ENCODE results near the gene ZNF627.
"Not testable (repeated sequence)": the region's sequence is repeated elsewhere in the genome, so short reads cannot be mapped to it uniquely, and the experiment has no call there.

ZNF627 gene

DNA sequence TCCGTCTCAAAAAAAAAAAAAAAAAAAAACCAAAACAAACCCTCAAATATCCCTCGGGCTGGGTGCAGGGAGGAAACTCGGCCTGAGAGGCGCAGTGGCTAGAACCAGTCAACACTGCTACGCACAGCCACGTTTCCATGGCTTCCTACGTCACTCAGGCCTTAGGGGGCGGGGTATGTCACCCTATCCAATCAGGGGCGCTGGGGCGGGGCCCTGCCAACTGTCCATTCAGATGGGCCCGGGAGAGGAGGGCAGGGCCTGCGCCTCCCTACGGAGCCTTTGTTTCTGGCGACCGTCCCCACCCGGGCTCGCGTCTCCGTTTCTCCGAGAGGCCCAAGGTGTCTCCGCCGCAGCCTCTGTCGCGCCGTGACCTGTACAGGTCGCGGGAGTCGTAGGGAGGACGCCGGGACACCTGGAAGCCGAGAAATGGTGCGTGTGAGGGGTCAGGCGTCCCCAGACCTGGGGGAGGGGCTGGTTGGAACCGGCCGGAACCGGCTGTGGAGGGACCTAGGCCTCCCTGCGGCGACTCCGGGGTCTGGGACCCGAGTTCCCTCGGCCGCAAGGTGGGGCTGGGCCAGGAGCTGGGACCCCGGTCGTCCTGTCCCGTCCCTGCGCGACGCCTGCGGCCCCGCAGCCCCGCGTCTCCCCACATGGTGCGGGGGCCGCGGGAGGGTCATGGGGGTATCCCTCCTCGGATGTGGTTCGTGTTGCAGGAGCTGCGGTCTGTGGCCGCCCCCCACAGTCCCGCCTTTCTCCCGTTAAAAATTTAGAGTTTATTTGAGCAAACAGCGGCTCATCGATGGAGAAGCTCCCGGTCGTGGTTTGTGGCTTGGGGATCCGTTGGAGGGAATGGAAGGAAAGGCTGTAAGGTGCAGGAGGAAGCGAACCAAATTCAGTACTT lies at the start of gene ZNF627:
ZNF627 (plus strand) TSS at position 282 of the 901 bp plus-strand sequence; CDS start at position 427, 145 bp downstream.
- peak; percentile 98 for DNase-seq (ENCODE audit: low spot score)

- DNase-seq (ENCODE audit: low spot score): no peak
Measured at GRCh38 chr19:11547929-11548700, 49.2 kb upstream of the ZNF627 start.

DNA sequence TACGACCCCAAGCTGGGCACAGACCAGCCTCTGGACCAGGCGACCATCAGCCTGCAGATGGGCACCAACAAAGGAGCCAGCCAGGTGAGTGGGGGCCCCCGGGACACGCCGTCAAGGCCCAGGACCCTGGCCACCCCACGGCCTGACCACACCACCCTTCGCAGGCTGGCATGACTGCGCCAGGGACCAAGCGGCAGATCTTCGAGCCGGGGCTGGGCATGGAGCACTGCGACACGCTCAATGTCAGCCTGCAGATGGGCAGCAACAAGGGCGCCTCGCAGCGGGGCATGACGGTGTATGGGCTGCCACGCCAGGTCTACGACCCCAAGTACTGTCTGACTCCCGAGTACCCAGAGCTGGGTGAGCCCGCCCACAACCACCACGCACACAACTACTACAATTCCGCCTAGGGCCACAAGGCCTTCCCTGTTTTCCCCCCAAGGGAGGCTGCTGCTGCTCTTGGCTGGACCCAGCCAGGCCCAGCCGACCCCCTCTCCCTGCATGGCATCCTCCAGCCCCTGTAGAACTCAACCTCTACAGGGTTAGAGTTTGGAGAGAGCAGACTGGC lies 47.8 kb upstream of the ZNF627 start:
- DNase-seq (ENCODE audit: low spot score): no peak

DNA sequence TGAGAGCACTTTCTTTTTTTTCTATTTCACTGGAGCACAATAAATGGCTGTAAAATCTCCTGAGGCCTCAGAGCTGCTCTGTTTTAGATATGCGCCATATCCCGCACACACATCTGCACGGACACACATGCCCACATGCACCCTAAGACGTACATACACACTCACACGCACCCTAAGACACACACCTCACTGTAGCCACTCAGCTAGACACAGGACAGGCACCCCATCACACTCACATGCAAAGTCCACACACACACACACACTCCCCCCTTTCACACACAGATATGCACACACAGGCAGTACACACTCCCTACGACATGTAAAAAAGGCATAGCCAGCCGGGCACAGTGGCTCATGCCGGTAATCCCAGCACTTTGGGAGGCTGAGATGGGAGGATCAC lies 47.0 kb upstream of the ZNF627 start:
- DNase-seq (ENCODE audit: low spot score): no peak

GRCh38 chr19:11551603-11552235 lies 45.6 kb upstream of the ZNF627 start:
- no peak for DNase-seq (ENCODE audit: low spot score)

DNA sequence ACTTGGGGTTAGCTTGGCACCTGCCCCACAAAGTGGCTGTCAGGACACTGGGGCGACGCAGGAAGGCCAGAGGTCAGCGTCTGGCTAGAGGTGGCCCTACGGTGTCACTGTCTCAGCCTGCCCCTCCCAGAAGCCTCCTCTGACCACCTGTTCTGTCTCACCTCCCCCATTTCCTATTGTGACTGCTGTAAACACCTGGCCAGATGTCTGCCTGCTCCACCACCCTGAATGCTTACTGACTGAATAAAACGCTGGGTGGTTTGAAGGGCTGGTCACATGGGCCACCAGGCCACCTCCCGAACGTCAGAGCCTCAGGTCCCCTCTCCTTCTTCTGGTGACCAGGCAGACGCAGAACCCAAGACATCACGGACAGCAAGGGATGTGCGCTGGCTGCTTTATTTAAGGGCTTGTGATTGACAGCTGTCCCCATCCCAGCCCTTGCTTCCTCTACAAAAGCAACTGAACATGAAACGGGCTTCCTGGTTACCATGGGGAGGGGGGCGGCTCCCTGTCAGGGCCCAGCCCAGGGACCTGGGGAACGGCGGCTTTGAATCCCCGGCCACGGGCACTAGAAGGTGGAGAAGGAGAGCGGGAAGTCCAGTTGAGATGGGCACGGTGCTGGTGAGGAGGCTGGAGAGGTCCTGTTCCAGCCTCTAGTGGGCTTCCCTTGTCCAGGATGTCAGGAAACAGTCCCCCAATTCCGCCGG lies 44.5 kb upstream of the ZNF627 start:
- DNase-seq (ENCODE audit: low spot score): no peak

DNA sequence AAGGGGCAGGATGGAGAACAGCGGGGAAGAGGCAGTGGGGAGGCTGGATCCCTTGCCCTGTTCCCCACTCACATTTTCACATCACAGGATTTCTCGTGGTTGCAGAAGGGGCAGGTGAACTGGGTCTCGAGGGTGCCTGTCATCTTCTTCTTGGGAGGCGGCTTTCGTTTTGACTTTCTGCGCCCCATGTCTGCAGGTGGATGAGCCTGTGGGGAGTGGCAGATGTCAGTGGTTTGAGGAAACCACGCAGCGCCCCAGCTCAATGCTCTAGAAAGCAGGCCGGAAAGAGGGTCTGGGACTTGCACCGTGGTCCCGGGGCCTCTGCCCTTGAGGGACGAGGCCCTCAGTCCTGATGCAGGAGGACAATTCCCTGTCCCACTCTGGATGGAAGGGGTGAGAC lies 43.1 kb upstream of the ZNF627 start:
- DNase-seq (ENCODE audit: low spot score): no peak

DNA sequence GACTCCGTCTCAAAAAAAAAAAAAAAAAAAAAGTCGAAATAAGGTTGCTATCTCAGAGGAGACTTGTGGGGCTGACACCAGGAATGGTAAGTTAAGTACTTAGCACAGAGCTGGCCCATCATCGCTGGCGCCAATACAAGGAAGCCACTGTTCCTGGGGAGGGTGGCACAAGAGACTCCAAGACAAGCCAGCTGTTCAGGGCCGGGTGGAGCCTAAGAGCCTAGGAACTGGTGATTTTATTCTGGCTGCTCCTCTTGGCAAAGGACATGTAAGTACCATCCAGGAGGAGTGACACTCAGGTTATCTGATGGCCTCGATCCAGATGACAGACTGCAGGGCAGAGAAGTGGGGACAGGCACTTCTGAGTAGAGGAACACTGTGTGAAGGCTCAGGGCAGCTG lies 42.0 kb upstream of the ZNF627 start:
- no peak for DNase-seq (ENCODE audit: low spot score)

DNA sequence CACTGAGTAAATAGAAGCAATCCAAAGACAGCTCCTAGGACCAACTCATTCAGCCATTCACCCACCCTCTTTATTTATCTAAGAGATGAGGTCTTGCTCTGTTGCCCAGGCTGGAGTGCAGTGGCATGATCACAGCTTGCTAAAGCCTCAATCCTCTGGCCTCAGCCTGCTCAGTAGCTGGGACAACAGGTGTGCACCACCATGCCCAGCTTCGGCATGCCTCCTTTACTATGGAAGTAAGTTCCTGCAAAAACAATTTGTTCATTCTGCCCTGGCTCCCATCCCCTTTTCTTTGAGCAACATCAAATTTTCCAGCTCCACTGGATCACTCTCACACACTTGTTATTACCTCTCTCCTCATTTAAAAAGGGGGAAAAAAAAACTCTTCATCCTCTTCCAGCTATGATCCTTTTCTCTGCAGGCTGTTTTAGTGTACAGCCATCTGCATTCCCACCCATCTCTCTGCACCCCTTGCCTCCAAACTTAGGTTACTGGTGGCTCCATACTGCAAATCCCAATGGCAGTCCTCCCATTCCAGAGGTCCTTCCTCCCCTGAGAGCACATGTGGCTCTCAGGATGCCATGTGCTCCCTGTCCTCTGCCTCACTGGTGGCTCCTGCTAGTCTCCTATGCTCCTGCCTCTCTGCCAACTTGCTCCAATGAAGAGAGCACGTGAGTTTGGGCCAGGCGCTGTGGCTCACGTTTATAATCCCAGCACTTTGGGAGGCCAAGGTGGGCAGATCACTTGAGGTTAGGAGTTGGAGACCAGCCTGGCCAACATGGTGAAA lies 40.5 kb upstream of the ZNF627 start:
- no peak for DNase-seq (ENCODE audit: low spot score)

GRCh38 chr19:11558881-11559828 lies 38.1 kb upstream of the ZNF627 start, which contains the start of gene ELOF1:
Gene ELOF1 (minus strand): TSS chr19:11559230. CDS start chr19:11554347, 4,883 bp downstream.
- DNase-seq (ENCODE audit: low spot score): peak; percentile 99

GRCh38 chr19:11560404-11561051 lies 36.8 kb upstream of the ZNF627 start:
- DNase-seq (ENCODE audit: low spot score): peak; percentile 90

- DNase-seq (ENCODE audit: low spot score): no peak
Measured at GRCh38 chr19:11563532-11563931, 33.8 kb upstream of the ZNF627 start.

GRCh38 chr19:11564082-11564807 lies 33.0 kb upstream of the ZNF627 start:
- not testable (repeated sequence) for DNase-seq (ENCODE audit: low spot score)

DNA sequence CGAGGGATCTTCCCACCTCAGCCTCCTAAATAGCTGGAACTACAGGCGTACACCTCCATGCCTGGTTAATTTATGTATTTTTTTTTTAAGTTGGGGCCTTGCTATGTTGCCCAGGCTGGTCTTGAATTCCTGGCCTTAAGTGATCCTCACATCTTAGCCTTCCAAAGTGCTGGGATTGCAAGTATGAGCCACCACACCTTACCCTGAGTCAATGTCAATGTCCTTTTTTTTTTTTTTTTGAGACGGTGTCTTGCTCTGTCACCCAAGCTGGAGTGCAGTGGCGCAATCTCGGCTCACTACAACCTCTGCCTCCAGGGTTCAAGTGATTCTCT lies 31.7 kb upstream of the ZNF627 start:
- DNase-seq (ENCODE audit: low spot score): not testable (repeated sequence)

DNA sequence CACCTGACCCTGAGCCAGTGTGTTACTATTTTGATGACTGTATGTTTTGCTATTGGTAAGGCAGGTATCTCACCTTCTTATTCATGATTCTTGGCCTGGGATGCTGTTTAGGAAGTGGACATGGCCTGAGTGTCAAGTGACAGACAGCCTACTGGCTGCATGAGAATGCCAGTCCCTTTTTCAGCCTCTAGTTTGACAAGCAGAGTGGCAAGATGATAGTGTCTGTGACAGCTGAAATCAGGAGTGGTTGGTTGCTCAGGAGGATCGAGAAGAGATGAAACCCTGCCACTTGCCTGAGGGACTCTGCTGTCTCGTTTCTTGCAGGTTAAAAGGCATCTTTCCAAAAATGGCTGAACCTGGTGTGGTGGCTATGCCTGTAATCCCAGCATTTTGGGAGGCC lies 31.1 kb upstream of the ZNF627 start:
- DNase-seq (ENCODE audit: low spot score): no peak

GRCh38 chr19:11570039-11570462 lies 27.2 kb upstream of the ZNF627 start:
- DNase-seq (ENCODE audit: low spot score): no peak

GRCh38 chr19:11573354-11573753 lies 23.9 kb upstream of the ZNF627 start:
- DNase-seq (ENCODE audit: low spot score): not testable (repeated sequence)

DNA sequence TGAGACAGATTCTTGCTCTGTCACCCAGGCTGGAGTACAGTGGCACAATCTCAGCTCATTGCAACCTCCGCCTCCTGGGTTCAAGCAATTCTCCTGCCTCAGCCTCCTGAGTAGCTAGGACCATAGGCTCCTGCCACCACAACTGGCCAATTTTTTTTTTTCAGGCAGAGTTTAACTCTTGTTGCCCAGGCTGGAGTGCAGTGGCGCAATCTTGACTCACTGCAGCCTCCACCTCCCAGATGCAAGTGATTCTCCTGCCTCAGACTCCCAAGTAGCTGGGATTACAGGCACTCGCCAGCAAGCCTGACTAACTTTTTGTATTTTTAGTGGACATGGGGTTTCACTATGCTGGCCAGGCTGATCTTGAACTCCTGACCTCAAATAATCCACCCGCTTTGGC lies 23.5 kb upstream of the ZNF627 start:
- DNase-seq (ENCODE audit: low spot score): not testable (repeated sequence)
